ENCODE measurements around the gene ALB.

DNA sequence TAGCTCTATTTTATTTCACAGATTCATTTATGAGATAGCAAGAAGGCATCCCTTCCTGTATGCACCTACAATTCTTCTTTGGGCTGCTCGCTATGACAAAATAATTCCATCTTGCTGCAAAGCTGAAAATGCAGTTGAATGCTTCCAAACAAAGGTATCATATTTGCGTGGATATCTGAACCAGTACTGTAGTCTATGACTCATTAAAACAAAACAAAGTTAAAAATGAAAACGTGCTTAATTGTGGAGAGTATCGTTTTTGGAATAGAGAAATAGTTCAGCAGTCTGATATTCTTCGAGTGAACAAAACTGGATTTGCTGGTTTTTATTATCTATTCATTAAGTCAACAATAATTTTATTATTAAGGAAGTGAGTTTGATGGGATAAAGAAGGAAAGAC is 38.2 kb downstream of the ALB start:
- TF ChIP-seq, protein P1, sequence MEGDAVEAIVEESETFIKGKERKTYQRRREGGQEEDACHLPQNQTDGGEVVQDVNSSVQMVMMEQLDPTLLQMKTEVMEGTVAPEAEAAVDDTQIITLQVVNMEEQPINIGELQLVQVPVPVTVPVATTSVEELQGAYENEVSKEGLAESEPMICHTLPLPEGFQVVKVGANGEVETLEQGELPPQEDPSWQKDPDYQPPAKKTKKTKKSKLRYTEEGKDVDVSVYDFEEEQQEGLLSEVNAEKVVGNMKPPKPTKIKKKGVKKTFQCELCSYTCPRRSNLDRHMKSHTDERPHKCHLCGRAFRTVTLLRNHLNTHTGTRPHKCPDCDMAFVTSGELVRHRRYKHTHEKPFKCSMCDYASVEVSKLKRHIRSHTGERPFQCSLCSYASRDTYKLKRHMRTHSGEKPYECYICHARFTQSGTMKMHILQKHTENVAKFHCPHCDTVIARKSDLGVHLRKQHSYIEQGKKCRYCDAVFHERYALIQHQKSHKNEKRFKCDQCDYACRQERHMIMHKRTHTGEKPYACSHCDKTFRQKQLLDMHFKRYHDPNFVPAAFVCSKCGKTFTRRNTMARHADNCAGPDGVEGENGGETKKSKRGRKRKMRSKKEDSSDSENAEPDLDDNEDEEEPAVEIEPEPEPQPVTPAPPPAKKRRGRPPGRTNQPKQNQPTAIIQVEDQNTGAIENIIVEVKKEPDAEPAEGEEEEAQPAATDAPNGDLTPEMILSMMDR (conservative IDR thresholded peaks at IDR 0.05 in 1 of 2, IDR thresholded peaks at IDR 0.05 in 1 of 2; ENCODE audit: low read depth in 1 of 2, low read length in 2 of 2), result no peak
- no peak for TF ChIP-seq EZH2 (IDR thresholded peaks at IDR 0.05; ENCODE audit: low read length, missing control alignments)
